Measurements from ENCODE around the gene GOSR2. TPM values are rescaled to one million over a fixed set of nuclear protein-coding genes. Genes with fewer than 3 reads are reported as not detected.

Gene GOSR2
- total RNA-seq, 1 experiment from 2014 or later = 48.4 TPM

DNA sequence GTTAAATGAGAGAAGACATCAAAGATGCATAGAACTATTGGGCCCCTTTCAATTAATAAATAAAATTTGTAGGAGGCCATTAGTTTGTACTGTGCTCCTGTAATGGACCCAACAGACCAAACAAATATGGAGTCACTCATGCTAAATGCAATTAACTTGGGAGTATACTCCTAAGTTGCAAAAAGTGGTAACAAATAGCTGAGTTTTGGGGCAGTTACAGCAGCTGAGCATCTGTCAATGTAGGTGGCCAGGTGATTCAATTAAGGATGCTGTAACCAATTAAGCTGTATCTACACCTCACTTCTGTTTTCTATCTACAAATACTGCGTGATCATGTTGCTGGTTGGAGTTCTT is 36.7 kb upstream of the GOSR2 start:
- no peaks in the 10 kb centered on the region for H3K9me3 ChIP-seq (ENCODE audit: low read length)
- H3K4me2 ChIP-seq (ENCODE audit: low read length) = no peak overlapping the region
- H3K9ac ChIP-seq (ENCODE audit: low read length) = no peak overlapping the region
- intact Hi-C loops (cut with micrococcal nuclease) = no loop called here
- no peaks in the 10 kb centered on the region for H3K79me2 ChIP-seq (ENCODE audit: low read length)
- peaks cover 57% of the 10 kb centered on the region for H3K27me3 ChIP-seq (ENCODE audit: low read length)
- no peak overlapping the region for H2AFZ ChIP-seq (ENCODE audit: low read length)
- BruUV-seq (replicated peaks) = no TSS peak
- no peaks in the 10 kb centered on the region for H3F3A ChIP-seq (ENCODE audit: low read length, unreplicated experiment)
- no peak for ATAC-seq
- TF ChIP-seq EZH2phosphoT487 (IDR thresholded peaks at IDR 0.05; ENCODE audit: borderline replicate concordance, low read length) (no peak), EZH2 (IDR thresholded peaks at IDR 0.05; ENCODE audit: low read length, unreplicated experiment) (no peak)
- TF ChIP-seq, protein P1, sequence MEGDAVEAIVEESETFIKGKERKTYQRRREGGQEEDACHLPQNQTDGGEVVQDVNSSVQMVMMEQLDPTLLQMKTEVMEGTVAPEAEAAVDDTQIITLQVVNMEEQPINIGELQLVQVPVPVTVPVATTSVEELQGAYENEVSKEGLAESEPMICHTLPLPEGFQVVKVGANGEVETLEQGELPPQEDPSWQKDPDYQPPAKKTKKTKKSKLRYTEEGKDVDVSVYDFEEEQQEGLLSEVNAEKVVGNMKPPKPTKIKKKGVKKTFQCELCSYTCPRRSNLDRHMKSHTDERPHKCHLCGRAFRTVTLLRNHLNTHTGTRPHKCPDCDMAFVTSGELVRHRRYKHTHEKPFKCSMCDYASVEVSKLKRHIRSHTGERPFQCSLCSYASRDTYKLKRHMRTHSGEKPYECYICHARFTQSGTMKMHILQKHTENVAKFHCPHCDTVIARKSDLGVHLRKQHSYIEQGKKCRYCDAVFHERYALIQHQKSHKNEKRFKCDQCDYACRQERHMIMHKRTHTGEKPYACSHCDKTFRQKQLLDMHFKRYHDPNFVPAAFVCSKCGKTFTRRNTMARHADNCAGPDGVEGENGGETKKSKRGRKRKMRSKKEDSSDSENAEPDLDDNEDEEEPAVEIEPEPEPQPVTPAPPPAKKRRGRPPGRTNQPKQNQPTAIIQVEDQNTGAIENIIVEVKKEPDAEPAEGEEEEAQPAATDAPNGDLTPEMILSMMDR (conservative IDR thresholded peaks at IDR 0.05; ENCODE audit: low read depth, low read length) = no peak
- ChIA-PET POLR2A (ENCODE audit: unreplicated experiment) (no interaction called here), CTCF (no interaction called here)
- no peaks in the 10 kb centered on the region for H3K36me3 ChIP-seq (ENCODE audit: low read depth, low read length)
- H3K4me1 ChIP-seq (ENCODE audit: insufficient read depth, low read length) = no peaks in the 10 kb centered on the region
- no peak overlapping the region for H3K4me3 ChIP-seq (ENCODE audit: low read length)
- no peaks in the 10 kb centered on the region for H4K20me1 ChIP-seq (ENCODE audit: low read length)
- no peak overlapping the region for H3K27ac ChIP-seq (ENCODE audit: low read length)
- no peaks in the 10 kb centered on the region for H3K9me2 ChIP-seq (replicated peaks; ENCODE audit: low read length)
- DNase-seq = no peak

DNA sequence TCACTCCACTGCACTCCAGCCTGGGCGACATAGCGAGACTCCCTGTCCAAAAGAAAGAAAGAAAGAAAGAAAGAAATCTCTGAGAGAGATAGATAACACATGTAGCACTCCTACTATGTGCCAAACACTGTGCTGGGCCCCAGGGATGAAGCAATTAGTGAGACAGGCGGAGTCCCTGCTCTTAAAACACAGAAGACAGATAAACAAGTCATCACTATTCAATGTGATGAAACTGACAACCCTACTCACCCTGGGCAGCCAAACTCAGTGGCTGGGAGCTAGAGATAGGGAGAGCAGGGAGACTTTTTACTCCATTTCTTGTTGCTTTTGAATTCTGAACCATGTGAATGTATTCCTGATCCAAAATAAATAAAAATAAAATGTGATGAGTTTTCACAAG is 35.2 kb upstream of the GOSR2 start:
- Histone ChIP-seq H3K36me3 (ENCODE audit: low read depth, low read length) (no peaks in the 10 kb centered on the region), H2AFZ (ENCODE audit: low read length) (no peak overlapping the region), H3K9ac (ENCODE audit: low read length) (no peak overlapping the region), H3K9me3 (ENCODE audit: low read length) (no peaks in the 10 kb centered on the region), H3K4me3 (ENCODE audit: low read length) (no peak overlapping the region), H4K20me1 (ENCODE audit: low read length) (no peaks in the 10 kb centered on the region), H3K4me2 (ENCODE audit: low read length) (no peak overlapping the region), H3K79me2 (ENCODE audit: low read length) (no peaks in the 10 kb centered on the region), H3K4me1 (ENCODE audit: insufficient read depth, low read length) (no peaks in the 10 kb centered on the region), H3K9me2 (replicated peaks; ENCODE audit: low read length) (no peaks in the 10 kb centered on the region), H3F3A (ENCODE audit: low read length, unreplicated experiment) (no peaks in the 10 kb centered on the region), H3K27me3 (ENCODE audit: low read length) (peaks cover 68% of the 10 kb centered on the region), H3K27ac (ENCODE audit: low read length) (no peak overlapping the region)
- ChIA-PET CTCF (no interaction called here), POLR2A (ENCODE audit: unreplicated experiment) (no interaction called here)
- intact Hi-C loops (cut with micrococcal nuclease) = no loop called here
- BruUV-seq (replicated peaks) = no TSS peak
- no peak; the same call in 1 of the 2 replicates for ATAC-seq
- DNase-seq = no peak
- TF ChIP-seq EZH2 (IDR thresholded peaks at IDR 0.05; ENCODE audit: low read length, unreplicated experiment) (no peak), EZH2phosphoT487 (IDR thresholded peaks at IDR 0.05; ENCODE audit: borderline replicate concordance, low read length) (no peak)
- TF ChIP-seq, protein P1 (conservative IDR thresholded peaks at IDR 0.05; ENCODE audit: low read depth, low read length) = no peak

DNA sequence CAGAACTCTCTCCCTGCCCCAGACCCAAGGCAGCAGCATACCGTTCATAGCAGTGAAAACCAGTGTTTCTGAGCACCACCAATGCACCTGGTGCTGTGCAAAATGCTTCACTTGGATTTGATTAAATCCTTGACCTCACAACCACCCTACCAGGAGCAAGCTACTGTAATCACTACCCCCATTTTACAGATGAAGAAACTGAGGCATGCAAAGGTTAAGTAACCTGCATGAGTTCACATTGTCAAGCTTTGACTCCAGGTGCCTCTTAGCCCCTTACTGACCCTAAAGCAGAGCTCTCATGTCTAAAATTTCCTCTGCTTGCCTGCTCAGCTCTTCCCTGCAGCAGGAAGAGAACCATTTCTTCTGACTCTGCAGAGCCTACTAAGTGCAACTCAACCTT is 34.2 kb upstream of the GOSR2 start:
- CTCF ChIA-PET = no interaction called here

More for the DNA sequence above, 34.2 kb upstream of the GOSR2 start:
- intact Hi-C loops (cut with micrococcal nuclease) = no loop called here
- BruUV-seq (replicated peaks) = no TSS peak
- H3K9me2 ChIP-seq (replicated peaks; ENCODE audit: low read length) = no peaks in the 10 kb centered on the region
- H3K36me3 ChIP-seq (ENCODE audit: low read depth, low read length) = no peaks in the 10 kb centered on the region
- H3K4me2 ChIP-seq (ENCODE audit: low read length) = no peak overlapping the region
- POLR2A ChIA-PET (ENCODE audit: unreplicated experiment) = no interaction called here
- no peak overlapping the region for H3K9ac ChIP-seq (ENCODE audit: low read length)
- no peak overlapping the region for H3K27ac ChIP-seq (ENCODE audit: low read length)
- ATAC-seq (no peak), DNase-seq (no peak)
- H3K4me1 ChIP-seq (ENCODE audit: insufficient read depth, low read length) = no peaks in the 10 kb centered on the region
- H2AFZ ChIP-seq (ENCODE audit: low read length) = no peak overlapping the region
- no peaks in the 10 kb centered on the region for H4K20me1 ChIP-seq (ENCODE audit: low read length)
- H3K79me2 ChIP-seq (ENCODE audit: low read length) = no peaks in the 10 kb centered on the region
- TF ChIP-seq, protein P1 (conservative IDR thresholded peaks at IDR 0.05; ENCODE audit: low read depth, low read length) = no peak
- TF ChIP-seq EZH2 (IDR thresholded peaks at IDR 0.05; ENCODE audit: low read length, unreplicated experiment) (no peak), EZH2phosphoT487 (IDR thresholded peaks at IDR 0.05; ENCODE audit: borderline replicate concordance, low read length) (no peak)
- H3K27me3 ChIP-seq (ENCODE audit: low read length) = peaks cover 78% of the 10 kb centered on the region
- H3K9me3 ChIP-seq (ENCODE audit: low read length) = no peaks in the 10 kb centered on the region
- no peak overlapping the region for H3K4me3 ChIP-seq (ENCODE audit: low read length)
- H3F3A ChIP-seq (ENCODE audit: low read length, unreplicated experiment) = no peaks in the 10 kb centered on the region

All from PC-3 (cell line).